T-helper 9 cell (primary cell): Measurements from ENCODE around the gene EIF4B.
"Not testable (repeated sequence)": the region's sequence is repeated elsewhere in the genome, so short reads cannot be mapped to it uniquely, and the experiment has no call there.

Source experiments
- DNase-seq: peaks from one replicate; pipeline ENCODE4 v3.0.0-alpha.2; 2020

The EIF4B gene

DNA sequence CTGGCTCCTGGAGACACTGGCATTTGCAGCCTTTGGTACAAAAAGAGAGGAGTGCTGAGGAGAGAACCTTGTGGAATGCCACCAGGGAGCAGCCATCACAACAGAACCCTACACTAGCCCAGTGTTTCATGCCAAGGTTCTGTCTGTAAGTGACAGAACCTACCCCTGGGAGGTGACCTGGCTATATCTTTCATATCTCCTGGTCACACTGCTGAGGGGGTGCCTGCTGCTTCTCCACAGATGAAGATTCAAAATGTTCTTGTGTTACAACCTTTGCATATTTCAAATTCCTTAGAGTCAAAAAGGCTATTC lies 12.7 kb upstream of the EIF4B start:
- DNase-seq: no peak

DNA sequence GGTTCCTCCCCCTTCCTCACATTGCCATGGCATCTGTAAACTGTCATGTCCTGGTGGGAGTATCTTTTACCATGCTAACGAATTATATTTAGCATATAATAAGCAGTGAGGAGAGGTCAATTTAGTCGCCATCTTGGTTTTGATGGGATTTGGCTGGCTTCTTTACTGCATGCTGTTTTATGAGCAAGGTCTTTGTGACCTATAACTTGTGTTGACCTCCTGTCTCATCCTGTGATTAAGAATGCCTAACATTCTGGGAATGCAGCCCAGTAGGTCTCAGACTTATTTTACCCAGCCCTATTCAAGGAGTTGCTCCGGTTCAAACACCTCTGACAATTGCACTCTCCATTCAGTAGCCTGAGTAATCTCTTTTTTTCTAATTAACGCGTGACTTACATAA lies 2.1 kb upstream of the EIF4B start:
- DNase-seq: no peak

DNA sequence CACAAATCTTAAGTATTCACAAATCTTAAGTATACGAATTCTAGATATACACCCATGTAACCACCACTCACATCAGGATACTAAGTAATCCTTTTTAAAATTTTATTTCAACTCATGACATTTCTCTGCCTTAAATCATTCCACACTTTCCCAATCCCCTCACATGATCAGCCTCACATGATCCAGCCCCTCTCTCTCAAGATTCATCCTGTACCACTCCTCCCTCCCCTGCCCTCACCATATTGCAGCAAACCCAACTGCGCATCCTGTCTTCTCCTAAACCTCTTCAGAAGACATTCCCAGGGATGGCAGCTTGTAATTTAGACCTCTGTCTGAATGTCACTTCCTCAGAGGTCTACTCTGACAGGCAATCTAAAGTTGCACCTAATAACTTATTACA lies 1.7 kb upstream of the EIF4B start:
- DNase-seq: no peak

DNA sequence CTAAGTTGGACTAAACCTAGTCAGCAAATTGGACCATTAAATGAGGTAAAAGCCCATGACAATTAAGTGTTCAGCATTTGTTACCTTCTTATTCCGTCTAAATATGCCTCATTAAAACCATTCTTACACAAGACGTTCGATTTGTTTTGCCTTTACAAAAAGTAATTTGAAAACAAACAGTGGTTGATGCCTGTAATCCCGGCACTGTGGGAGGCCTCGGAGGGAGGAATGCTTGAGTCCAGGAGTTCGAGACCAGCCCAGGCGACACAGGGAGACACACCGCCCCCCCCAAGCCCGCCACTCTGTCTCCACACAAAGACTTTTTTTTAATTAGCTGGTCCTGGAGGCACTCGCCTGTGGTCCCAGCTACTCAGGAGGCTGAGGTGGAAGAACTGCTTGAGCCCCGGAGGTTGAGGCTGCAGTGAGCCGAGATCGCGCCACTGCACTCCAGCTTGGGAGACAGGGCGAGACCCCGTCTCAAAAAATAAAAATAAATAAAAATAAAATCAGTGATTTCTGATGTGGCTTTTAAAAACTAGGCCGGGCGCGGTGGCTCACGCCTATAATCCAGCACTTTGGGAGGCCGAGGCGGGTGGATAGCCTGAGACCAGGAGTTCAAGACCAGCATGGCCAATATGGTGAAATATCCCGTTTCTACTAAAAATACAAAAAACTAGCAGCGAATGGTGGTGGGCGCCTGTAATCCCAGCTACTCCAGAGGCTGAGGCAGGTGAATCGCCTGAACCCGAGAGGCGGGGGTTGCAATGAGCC lies 856 bp upstream of the EIF4B start:
- DNase-seq: peak; percentile 1

DNA sequence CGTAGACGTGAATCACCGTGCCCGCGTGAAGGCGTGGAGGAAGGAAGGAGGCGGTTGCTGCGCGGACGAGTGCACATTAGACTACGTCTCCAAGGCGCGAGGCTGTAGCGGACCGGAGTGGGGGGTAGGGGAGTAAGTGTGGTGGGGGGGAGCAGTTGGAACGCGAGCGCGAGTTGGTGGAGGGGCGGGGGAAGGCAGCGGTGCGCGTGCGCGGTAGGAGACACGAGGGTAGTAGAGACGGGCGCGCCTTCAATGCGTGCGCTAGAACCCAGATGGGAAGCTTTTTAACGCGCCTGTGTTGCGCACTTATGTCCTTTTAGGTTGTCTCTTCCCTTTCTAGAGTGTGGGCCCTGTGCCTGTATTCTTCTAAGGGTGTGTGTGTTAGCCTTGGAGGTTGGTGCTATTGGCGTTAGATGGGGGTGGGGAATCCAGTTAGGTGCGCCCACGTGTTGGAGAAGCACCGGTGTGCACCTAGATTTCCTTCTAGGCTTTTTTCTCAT lies 604 bp downstream of the EIF4B start:
- peak; percentile 70 for DNase-seq

DNA sequence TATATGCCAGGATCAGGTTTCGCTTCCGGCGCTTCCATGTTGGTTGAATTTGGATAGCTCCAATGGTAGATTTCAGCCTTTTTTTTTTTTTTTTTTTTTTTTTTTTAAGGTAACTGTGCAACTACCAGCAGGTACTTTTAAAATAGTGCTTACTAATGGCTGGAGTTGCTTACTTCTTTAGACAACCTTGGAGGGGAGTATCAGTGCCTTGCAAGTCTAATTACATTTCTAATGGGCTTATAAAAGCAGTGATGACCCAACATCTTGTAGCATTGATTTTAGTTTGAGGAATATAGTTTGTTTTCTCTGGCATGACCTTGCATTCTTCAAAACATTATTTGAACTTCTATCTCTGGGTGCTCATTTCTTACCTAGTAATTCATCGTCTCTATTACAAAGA lies 1.1 kb downstream of the EIF4B start:
- DNase-seq: no peak

DNA sequence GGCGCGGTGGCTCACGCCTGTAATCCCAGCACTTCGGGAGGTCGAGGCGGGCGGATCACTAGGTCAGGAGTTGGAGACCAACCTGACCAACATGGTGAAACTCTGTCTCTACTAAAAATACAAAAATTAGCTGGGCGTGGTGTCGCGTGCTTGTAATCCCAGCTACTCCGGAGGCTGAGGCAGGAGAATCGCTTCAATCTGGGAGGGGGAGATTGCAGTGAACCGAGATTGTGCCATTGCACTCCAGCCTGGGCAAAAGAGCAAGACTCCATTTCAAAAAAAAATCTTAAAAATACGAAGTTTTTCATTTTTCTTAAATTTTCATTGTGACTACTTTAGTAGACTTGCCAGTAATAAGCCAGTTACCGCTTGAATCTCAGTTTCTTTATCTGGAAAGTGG lies 2.5 kb downstream of the EIF4B start:
- DNase-seq: not testable (repeated sequence)

DNA sequence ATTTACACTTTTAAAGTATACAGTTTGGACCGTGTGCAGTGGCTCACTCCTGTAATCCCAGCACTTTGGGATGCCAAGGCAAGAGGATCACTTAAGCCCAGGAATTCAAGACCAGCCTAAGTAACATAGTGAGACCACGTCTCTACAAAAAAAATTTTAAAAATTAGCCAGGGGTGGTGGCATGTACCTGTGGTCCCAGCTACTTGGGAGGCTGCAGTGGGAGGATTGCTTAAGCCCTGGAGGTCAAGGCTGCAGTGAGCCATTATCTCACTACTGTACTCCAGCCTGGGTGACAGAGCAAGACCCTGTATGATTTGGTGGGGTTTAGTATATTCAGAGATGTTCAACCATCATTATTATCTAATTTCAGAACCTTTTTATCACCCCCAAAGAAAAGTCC lies 4.7 kb downstream of the EIF4B start:
- DNase-seq: no peak

DNA sequence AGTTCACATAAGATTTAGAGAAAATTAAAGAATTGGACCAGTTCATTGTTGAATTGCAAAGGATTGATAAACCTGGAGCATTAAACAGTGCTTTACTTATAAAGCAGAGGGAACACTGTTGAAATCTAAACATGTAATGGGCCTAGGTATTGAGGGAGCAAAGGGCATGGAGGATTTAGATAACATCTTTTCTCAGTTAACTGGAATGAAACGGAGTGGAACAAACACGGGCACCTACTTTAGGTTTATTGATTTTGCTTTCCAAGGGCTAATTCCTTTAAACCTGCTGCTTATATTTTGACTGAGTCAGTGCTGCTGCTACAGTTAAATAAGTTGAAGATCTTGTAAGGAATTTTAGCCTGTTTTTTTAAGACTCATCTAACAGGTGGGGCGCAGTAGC lies 5.6 kb downstream of the EIF4B start:
- no peak for DNase-seq

DNA sequence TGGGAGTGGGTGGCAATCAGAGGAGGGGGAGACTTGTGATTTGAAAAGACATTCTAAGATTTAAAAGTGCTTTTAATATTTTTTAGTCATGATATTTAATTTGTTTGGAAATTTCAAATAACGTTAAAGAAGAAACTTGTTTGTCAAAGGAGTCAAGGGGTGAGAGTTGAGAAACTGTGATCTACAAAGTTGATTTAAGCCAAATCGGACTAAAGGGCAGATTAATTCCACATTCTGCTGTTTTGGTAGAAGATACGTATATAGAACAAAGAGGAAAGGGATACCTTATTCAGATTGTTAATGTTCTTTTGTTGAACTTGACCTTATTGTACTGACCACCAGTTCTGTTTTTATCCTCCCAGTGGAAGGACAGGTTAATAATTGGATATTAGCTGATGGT lies 6.7 kb downstream of the EIF4B start:
- DNase-seq: no peak

DNA sequence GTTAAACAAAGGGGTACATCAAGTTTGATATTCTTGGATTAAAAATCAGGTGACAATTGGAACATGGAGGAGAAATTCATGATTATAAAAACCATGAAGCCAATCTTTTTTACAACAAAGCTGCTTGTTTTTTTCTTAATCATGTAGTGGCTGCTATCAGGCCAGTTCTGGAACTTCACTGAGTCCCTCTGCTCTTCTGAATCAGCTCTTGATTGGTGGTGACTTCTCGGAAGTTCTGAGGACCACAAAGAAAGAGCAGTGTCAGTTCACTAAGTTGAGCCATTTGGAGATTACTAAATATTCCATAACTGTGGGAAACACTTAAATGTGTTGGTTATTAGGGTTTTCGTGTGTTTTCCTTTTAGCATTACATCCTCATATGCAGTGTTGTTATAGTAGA lies 8.5 kb downstream of the EIF4B start:
- no peak for DNase-seq

DNA sequence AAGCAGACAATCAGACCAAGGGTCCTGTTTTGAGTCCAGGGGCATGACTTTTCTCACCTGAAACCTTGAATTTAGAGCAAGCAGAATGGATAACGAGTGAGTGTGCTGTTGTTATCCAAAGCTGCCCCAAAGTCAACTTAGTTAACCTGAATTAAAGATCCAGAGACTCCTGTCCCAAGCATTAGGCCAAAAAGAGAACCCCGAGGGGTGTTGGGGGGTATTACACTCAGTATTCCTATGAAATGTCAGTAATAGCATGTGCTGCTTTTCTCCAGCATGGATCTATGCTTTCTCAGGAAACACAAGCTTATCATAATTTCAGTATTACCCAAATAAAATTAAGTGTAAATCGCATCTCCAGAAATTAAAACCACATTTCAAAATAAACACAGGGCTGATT lies 19.0 kb downstream of the EIF4B start:
- no peak for DNase-seq

DNA sequence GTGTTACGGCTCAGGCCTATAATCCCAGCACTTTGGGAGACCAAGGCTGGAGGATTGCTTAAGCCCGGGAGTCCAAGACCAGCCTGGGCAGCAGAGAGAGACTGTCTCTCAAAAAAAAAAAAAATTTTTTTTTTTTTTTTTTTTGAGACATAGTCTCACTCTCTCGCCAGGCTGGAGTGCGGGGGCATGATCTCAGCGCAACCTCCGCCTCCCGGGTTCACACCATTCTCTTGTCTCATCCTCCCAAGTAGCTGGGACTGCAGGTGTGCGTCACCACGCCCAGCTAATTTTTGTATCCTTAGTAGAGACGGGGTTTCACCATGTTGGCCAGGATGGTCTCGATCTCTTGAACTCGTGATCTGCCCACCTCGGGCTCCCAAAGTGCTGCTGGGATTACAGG lies 20.8 kb downstream of the EIF4B start:
- not testable (repeated sequence) for DNase-seq

DNA sequence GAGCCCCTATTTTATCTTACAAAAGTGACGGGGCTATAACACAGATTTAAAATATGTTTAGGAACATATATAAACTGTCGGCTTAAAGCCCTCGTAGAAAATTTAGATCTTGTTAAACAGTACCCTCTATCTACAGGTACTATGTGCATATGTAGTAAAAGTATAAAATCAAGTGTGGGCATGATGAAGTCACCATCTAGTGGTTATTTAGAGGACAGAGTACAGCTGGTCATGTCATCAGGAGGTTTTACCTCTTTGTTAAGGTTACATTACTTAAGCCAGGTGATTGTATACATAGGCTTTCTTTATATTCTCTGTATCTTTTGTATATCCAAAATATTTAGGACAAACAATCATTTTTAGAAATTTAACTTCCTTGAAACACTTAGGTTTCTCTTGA lies 25.4 kb downstream of the EIF4B start:
- no peak for DNase-seq

DNA sequence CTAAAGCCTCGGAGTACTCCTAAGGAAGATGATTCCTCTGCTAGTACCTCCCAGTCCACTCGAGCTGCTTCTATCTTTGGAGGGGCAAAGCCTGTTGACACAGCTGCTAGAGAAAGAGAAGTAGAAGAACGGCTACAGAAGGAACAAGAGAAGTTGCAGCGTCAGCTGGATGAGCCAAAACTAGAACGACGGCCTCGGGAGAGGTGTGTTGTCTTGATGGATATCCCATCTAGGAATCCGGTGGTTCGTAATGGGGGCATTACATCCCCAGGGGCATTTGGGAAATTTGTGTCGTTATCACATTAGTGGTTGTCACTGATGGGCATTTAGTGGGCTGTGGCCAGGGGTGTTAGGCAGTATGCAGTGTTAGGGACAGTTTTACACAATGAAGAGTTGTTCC lies 27.6 kb downstream of the EIF4B start:
- DNase-seq: not testable (repeated sequence)

DNA sequence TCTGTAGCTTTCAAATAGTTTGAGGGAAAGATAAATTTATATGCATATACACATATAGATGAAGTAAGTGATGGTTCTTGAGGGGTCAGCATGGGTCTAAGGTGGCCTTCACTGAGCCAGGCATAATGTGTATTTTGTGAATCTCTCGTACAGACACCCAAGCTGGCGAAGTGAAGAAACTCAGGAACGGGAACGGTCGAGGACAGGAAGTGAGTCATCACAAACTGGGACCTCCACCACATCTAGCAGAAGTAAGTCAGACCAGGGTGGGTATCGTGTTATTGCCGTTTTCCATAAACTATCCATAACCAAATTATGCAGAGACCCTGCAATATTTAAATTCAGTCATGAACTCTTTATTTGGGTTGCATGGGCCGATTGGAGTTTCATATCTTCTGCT lies 28.2 kb downstream of the EIF4B start:
- no peak for DNase-seq

DNA sequence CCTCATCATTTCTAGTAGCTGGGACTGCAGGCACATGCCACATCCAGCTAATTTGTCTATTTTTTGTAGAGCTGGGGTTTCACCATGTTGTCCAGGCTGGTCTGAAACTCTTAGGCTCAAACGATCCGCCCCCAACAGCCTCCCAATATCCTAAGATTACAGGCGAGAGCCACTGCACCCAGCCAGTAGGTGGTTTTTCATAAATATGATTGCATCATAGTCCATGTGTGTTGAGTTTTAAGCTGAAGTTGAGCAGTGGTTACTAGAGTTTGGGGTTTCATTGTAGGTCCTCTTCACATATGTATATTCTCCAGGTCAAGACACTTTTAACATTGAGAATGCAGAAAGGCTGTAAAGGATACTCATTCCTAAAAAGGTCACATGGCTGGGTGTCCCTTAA lies 30.5 kb downstream of the EIF4B start:
- no peak for DNase-seq

DNA sequence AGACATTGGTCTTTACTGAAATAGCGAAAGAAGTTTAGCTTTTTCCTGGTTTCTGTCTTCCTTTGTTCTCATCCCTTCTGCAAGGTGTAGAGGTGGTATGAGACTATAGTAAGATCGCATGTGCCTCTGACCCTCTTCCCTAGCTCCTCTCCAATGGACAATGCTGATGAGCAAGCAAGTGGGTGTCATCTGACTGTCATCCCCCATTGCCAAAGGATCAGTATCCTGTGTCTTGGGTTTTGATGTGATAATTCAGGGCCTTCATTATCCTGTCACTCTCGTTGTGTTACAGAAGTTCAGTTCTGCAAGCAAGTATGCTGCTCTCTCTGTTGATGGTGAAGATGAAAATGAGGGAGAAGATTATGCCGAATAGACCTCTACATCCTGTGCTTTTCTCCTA lies 33.6 kb downstream of the EIF4B start:
- no peak for DNase-seq

DNA sequence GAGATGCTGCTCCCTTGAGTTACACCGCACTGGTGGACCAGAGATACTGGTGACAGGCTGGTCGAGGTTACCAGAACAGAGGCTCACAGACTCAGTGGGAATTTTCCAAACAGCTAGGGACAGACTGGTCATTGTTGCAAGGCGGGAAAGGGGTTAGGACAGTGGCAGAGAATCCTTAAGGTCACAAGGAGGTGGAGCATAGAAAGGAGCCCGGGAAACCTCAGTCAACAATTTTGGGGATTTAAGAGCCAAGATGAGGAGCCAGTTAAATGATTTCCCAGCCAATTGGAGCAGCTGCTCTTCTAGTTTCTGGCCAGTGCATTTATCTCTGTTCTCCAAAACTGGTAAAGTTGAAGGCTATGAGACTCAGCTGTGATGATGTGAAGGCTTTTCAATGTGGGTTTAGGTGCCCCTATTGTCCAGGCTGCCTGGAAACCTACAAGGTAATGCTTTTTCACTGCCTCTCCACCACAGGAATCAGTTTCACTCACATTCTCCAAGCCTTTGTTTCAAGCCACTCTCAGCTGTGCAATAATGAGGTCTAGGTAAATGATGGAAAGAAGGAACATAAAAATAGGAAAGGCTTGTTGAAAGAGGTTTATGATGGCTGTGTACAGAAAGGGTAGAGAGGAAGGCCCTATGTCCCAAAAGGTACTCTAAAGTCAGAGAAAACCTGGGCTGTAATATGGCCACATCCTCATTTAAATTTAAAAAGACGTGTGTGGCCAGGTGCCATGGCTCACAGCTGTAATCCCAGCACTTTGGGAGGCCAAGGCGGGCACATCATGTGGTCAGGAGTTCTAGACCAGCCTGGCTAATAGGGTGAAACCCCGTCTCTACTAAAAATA lies 36.6 kb downstream of the EIF4B start:
- no peak for DNase-seq

DNA sequence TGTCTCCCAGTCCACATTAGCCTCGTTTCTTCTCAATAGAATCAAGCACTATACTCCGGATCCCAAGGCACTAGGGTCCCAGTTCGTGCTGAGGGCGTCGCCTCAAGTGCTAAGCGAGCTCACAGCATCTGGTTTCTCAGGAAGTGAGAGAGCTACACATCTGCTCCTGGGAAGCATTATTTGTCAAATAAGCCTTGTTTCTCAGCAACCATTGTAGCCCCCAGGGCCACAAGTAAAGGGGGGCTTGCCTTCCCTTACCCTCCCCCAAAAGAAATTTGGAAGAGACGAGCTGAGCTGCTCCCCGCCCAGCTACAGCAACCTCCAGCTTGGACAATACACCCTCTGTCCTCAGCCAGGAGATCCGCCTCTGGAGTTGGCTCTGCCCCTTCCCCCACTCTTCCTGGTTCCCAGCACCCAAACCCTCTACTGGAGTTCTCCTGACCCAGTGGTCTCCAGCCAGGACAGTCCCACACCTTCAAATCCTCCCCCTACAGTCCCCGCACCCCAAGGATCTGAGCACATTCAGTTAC lies 37.9 kb downstream of the EIF4B start:
- DNase-seq: no peak

DNA sequence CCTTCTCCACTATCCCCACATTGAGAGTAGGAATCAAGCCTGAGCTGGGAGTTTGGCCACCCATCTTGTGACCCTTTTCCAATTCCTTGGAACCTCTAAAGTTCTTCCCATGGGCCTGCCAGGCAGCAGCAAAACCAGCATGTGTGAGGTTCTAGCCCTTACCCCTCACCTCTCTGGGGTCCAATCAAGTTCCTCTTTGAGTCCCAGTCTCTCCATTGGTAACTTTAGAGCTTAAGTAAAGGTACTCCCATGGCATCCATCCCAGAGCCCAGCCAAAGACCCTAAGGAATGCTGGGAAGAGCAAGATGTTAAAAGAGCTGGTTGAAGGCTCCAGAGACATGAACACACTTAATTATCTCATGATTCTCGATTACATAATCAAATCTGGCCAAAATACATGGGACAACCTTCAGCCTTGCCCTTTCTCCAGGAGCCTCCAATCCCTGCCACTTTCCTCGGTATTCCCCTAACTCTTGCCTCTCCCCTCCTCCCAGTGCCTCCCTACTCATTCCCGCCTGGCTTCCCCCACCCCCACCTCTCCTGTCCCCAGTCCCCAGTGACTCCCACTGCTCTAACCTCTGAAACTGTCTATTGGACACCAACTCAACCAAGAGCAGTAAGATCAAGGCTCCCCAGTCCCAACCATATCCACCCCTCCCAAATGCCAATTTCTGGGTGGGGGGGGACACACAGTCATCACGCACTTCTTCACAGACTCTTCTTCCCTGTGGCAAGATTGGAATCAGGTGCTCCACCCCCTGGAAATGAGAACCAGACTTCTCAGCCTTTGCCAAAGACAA lies 38.8 kb downstream of the EIF4B start:
- DNase-seq: no peak

DNA sequence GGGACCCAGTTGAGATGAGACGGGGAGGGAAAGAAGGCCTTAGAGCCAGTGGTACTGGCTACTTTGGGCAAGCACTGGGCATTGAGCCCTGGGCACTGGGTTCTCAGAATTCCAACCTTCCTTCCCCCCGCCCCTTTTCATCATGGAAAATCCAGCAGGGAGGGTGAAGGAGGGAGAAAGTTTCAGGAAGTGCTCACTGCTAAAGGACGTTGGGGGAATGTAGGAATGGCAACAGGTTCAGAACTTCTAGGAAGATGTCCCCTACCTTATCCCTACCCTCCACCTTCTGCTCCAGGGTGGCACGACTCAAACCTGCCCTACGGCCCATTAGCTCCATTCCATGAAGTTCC lies 39.4 kb downstream of the EIF4B start:
- DNase-seq: no peak

DNA sequence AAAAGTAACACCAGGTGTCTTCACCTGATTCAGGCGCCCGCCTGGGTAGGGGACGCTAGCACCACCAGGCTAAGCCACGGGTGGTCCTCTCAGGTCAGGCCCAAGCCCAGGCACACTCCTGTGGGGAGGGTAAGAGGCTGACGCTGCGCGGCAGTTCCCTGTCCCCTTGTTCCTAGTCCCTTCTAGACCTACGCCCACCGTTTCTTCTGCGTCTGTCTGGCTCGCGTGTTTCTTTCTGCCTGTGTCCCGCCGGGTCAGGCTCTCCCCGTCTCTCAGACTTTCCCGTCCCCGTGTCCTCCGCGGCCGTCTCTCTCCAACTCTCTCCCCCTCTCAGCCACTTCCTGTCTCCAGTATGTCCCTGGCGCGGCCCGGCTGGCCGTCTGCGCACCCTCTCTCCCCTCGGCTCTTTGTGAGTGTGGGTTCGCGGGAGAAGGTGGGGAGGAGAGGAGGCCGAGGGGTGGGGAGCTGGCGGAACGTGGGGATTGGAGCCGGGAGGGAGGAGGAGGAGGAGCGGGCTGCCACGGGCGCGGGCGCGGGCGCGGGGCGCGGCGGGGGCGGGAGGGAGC lies 40.5 kb downstream of the EIF4B start:
- DNase-seq: no peak
